ENCODE measurements around the gene CDO1. TPM values are rescaled to one million over a fixed set of nuclear protein-coding genes. Genes with fewer than 3 reads are reported as not detected.
A peak's percentile ranks its signal among the peaks of the same experiment; 100 is the strongest.

The CDO1 gene
- total and polyA plus RNA-seq, 9 of the 15 experiments (the other 6 are each of a cell fraction or from before 2014, with no cell fraction given): 0.16 to 0.22 TPM; not detected in 7

- TF ChIP-seq HDAC2 (IDR thresholded peaks at IDR 0.05) (no peak), CREB1 (IDR thresholded peaks at IDR 0.05) (no peak), CREB1 (CRISPR knock-in tag; IDR thresholded peaks at IDR 0.05) (no peak), NR2F6 (CRISPR knock-in tag; IDR thresholded peaks at IDR 0.05) (no peak), ZNF507 (tag; conservative IDR thresholded peaks at IDR 0.05) (no peak), ADNP (tag; IDR thresholded peaks at IDR 0.05) (no peak), CCNT2 (IDR thresholded peaks at IDR 0.05; ENCODE audit: borderline replicate concordance, extremely low read depth, insufficient read length, low read depth, low read length) (no peak), FOXK1 (CRISPR knock-in tag; IDR thresholded peaks at IDR 0.05; ENCODE audit: borderline replicate concordance) (no peak), CBX2 (IDR thresholded peaks at IDR 0.05; ENCODE audit: insufficient read depth, low read length, poor library complexity, severe bottlenecking) (no peak), ARNT (IDR thresholded peaks at IDR 0.05) (no peak), SP2 (IDR thresholded peaks at IDR 0.05; ENCODE audit: extremely low read depth, low read depth, low read length, poor library complexity, severe bottlenecking) (no peak), POLR2G (IDR thresholded peaks at IDR 0.05; ENCODE audit: low read depth, low read length) (peak; percentile 56), TCF3 (CRISPR knock-in tag; IDR thresholded peaks at IDR 0.05) (no peak), SNIP1 (IDR thresholded peaks at IDR 0.05; ENCODE audit: low read depth) (no peak), ZNF146 (CRISPR knock-in tag; IDR thresholded peaks at IDR 0.05; ENCODE audit: unreplicated experiment) (no peak), SRSF7 (optimal IDR thresholded peaks at IDR 0.05; ENCODE audit: low read depth, low read length) (no peak), ELK3 (CRISPR knock-in tag; IDR thresholded peaks at IDR 0.05) (no peak), SUPT5H (IDR thresholded peaks at IDR 0.05) (no peak), ZNF584 (CRISPR knock-in tag; IDR thresholded peaks at IDR 0.05; ENCODE audit: low read depth) (no peak), DIDO1 (tag; IDR thresholded peaks at IDR 0.05; ENCODE audit: low read depth) (no peak), ZBED1 (IDR thresholded peaks at IDR 0.05) (no peak), ZNF224 (CRISPR knock-in tag; IDR thresholded peaks at IDR 0.05) (no peak), ESRRB (CRISPR knock-in tag; IDR thresholded peaks at IDR 0.05; ENCODE audit: borderline replicate concordance) (no peak), GATA2 (CRISPR knock-in tag; IDR thresholded peaks at IDR 0.05) (no peak; the same call in 1 of the 2 replicates), TBP (optimal IDR thresholded peaks at IDR 0.05; ENCODE audit: low read depth, low read length) (no peak), POLR3A (IDR thresholded peaks at IDR 0.05; ENCODE audit: borderline replicate concordance, extremely low read depth, insufficient read depth, insufficient read length) (no peak), IRF2 (CRISPR knock-in tag; IDR thresholded peaks at IDR 0.05) (no peak), MTA3 (IDR thresholded peaks at IDR 0.05; ENCODE audit: borderline replicate concordance) (no peak; the same call in none of the 2 replicates)
- TF ChIP-seq, protein P1, sequence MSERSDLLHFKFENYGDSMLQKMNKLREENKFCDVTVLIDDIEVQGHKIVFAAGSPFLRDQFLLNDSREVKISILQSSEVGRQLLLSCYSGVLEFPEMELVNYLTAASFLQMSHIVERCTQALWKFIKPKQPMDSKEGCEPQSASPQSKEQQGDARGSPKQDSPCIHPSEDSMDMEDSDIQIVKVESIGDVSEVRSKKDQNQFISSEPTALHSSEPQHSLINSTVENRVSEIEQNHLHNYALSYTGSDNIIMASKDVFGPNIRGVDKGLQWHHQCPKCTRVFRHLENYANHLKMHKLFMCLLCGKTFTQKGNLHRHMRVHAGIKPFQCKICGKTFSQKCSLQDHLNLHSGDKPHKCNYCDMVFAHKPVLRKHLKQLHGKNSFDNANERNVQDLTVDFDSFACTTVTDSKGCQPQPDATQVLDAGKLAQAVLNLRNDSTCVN (CRISPR knock-in tag; IDR thresholded peaks at IDR 0.05): no peak
- TF ChIP-seq, protein P2, sequence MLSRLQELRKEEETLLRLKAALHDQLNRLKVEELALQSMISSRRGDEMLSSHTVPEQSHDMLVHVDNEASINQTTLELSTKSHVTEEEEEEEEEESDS (CRISPR knock-in tag; IDR thresholded peaks at IDR 0.05): no peak
Measured at GRCh38 chr5:115842089-115842935, 25.9 kb upstream of the CDO1 start (continued).
